Endothelial cell of umbilical vein (primary cell): ENCODE data around the gene NFIA.
"Not testable (repeated sequence)": the region's sequence is repeated elsewhere in the genome, so short reads cannot be mapped to it uniquely, and the experiment has no call there.

Source experiments
- EZH2 ChIP-seq: IDR thresholded peaks from 2 replicates; pipeline ENCODE4 v1.6.1; 2012; ENCODE audit warnings: borderline replicate concordance, low read depth, mild to moderate bottlenecking, moderate library complexity, low read length, inconsistent platforms; ENCODE audit not compliant: severe bottlenecking
- MYC ChIP-seq: IDR thresholded peaks from one replicate; pipeline ENCODE4 v1.6.1; 2011; ENCODE audit warnings: mild to moderate bottlenecking, low read depth, low read length
- POLR2A ChIP-seq: IDR thresholded peaks from 2 replicates; pipeline ENCODE4 v1.6.1; 2012; ENCODE audit warnings: low read depth, mild to moderate bottlenecking, control low read depth, low read length
- POLR2AphosphoS5 ChIP-seq: IDR thresholded peaks from 2 replicates; pipeline ENCODE4 v1.6.1; 2012; ENCODE audit warnings: low read depth, mild to moderate bottlenecking, control low read depth, low read length, moderate library complexity; ENCODE audit not compliant: insufficient read depth
- TF ChIP-seq, protein P1 (sequence below), 2 donors: IDR thresholded peaks; 1 replicate in 1 of 2; 2 replicates in 1 of 2; pipeline ENCODE4 v1.5.1; 2011; ENCODE audit warnings: low read length in 2 of 2, mild to moderate bottlenecking in 2 of 2, moderate library complexity in 2 of 2, control low read depth in 1 of 2, inconsistent platforms in 1 of 2, low read depth in 1 of 2; ENCODE audit not compliant: insufficient read depth in 1 of 2; ENCODE audit errors: extremely low read depth in 1 of 2
- TF ChIP-seq, protein P2 (sequence below): IDR thresholded peaks from 2 replicates; pipeline ENCODE4 v1.6.1; 2011; ENCODE audit not compliant: insufficient read depth, insufficient read length

DNA sequence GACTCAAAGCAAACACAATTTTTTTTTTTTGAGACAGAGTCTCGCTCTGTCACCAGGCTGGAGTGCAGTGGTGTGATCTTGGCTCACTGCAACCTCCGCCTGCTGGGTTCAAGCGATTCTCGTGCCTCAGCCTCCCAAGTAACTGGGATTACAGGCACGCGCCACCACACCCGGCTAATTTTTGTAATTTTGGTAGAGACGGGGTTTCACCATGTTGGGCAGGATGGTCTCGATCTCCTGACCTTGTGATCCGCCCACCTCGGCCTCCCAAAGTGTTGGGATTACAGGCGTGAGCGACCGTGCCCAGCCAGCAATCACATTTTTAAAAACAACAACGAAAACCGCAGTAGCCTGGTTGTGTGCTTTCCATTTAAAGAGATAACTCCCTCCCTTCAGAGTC lies 6.5 kb upstream of the NFIA start:
- TF ChIP-seq, protein P1, sequence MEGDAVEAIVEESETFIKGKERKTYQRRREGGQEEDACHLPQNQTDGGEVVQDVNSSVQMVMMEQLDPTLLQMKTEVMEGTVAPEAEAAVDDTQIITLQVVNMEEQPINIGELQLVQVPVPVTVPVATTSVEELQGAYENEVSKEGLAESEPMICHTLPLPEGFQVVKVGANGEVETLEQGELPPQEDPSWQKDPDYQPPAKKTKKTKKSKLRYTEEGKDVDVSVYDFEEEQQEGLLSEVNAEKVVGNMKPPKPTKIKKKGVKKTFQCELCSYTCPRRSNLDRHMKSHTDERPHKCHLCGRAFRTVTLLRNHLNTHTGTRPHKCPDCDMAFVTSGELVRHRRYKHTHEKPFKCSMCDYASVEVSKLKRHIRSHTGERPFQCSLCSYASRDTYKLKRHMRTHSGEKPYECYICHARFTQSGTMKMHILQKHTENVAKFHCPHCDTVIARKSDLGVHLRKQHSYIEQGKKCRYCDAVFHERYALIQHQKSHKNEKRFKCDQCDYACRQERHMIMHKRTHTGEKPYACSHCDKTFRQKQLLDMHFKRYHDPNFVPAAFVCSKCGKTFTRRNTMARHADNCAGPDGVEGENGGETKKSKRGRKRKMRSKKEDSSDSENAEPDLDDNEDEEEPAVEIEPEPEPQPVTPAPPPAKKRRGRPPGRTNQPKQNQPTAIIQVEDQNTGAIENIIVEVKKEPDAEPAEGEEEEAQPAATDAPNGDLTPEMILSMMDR (IDR thresholded peaks at IDR 0.05; ENCODE audit: extremely low read depth in 1 of 2, insufficient read depth in 1 of 2, low read depth in 1 of 2, low read length in 2 of 2), result not testable (repeated sequence)
- TF ChIP-seq EZH2, POLR2A, POLR2AphosphoS5, MYC: not testable (repeated sequence)
- TF ChIP-seq, protein P2, sequence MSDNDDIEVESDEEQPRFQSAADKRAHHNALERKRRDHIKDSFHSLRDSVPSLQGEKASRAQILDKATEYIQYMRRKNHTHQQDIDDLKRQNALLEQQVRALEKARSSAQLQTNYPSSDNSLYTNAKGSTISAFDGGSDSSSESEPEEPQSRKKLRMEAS, result not testable (repeated sequence)
